Stimulated activated CD4-positive, alpha-beta T cell treated with anti-CD3 and anti-CD28 coated beads, Interleukin-2, amount 100 ng/mL, for 4 hours (primary cell): ENCODE measurements around the gene MAL.
"Not testable (repeated sequence)": the region's sequence is repeated elsewhere in the genome, so short reads cannot be mapped to it uniquely, and the experiment has no call there.

Experiments
- DNase-seq: peaks from one replicate; pipeline ENCODE4 v3.0.0-alpha.2; 2020; ENCODE audit warnings: low read depth

MAL gene

DNA sequence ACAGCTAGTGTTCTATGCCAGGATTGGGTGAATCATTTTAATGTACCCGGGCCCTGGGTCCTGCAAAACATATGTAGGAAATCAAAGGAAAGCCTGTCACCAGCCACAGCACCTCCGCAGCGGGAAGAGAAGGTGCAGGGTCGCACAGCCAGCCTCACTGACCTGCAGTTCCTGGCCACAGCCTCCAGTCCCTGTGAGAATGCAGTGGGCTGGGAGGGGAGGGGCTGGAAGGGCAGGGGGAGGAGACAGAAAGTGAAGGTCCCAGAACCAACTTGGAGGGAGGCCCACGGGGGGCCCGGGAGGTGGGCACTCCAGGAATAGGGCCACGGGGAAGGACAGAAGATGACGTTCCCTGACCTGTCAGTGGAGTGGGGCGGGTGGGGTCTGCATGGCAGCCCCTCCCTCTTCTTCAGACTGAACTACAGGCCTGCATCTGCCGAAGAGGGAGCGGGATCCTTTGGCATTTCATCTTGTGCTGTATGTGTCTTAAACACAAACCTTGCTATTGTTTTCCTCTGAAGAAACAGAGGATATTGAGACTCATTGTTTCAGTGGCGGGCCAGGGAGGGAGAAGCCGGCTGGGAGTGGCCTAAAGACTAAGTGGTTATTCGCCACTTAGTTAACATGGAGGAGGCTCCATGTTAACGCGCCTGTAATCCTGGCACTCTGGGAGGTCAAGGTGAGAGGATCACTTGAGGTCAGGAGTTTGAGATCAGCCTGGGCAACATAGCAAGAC is 7.5 kb downstream of the MAL start:
- no peak for DNase-seq

DNA sequence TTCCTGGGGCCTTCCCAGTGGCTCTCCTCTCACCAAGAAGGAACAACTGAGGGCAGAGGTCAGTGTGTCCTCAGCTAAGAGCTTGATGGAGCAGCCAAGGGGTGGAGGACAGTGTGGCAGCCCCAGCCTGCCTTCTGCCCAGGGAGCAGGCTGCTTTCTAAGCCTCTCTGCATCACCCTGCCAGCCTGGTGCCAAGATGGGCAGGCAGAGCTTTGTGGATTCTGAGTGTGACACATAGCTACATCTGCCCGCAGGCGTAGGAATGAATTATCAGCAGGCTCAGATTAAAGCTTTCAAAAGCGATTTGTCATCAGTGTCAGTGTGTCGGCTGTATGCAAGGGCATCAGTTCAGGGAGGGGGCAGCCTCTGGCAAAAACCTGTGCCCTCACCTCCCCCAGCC is 8.7 kb downstream of the MAL start:
- no peak for DNase-seq

DNA sequence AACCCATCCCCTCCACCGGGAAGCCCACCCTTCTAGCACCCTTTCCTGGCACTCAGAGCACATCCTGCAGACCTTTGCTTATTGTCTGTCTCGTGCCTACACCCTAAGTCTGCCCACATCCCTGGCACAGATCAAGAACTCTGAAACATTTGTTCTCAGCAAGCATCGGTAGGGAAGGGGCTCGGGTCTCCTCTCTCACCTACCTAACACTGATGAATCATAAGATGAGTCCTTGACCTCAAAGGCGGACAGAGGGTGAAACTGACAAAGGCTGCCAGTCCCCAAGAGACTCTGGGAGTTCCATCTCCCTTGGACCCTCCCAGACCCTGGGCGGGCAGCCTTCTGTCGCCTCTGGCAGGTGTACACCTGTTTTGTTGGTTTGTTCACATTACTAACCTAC is 9.3 kb downstream of the MAL start:
- no peak for DNase-seq

DNA sequence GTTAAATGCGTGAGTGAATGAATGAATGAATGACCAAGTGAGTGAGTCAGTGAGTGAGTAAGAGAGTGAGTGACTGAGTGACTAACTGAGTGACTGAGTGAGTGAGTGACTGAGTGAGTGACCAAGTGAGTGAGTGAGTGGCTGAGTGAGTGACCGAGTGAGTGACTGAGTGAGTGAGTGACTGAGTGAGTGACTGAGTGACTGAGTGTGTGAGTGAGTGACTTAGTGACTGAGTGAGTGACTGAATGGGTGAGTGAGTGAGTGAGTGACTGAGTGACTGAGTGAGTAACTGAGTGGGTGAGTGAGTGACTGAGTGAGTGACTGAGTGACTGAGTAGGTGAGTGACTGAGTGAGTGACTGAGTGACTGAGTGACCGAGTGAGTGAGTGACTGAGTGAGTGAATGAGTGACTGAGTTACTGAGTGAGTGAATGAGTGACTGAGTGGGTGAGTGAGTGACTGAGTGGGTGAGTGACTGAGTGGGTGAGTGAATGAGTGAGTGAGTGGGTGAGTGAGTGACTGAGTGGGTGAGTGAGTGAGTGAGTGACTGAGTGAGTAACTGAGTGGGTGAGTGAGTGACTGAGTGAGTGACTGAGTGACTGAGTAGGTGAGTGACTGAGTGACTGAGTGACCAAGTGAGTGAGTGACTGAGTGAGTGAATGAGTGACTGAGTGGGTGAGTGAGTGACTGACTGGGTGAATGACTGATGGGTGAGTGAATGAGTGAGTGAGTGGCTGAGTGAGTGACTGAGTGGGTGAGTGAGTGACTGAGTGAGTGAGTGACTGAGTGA is 11.3 kb downstream of the MAL start:
- no peak for DNase-seq

DNA sequence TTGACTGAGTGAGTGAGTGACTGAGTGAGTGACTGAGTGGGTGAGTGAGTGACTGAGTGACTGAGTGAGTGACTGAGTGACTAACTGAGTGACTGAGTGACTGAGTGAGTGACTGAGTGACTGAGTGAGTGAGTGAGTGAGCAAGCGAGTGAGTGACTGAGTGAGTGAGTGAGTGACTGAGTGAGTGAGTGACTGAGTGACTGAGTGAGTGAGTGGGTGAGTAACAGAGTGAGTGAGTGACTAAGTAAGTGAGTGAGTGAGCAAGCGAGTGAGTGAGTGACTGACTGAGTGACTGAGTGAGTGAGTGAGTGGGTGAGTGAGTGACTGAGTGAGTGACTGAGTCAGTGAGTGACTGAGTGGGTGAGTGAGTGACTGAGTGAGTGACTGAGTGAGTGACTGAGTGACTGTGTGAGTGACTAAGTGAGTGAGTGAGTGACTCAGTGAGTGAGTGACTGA is 11.9 kb downstream of the MAL start:
- no peak for DNase-seq

DNA sequence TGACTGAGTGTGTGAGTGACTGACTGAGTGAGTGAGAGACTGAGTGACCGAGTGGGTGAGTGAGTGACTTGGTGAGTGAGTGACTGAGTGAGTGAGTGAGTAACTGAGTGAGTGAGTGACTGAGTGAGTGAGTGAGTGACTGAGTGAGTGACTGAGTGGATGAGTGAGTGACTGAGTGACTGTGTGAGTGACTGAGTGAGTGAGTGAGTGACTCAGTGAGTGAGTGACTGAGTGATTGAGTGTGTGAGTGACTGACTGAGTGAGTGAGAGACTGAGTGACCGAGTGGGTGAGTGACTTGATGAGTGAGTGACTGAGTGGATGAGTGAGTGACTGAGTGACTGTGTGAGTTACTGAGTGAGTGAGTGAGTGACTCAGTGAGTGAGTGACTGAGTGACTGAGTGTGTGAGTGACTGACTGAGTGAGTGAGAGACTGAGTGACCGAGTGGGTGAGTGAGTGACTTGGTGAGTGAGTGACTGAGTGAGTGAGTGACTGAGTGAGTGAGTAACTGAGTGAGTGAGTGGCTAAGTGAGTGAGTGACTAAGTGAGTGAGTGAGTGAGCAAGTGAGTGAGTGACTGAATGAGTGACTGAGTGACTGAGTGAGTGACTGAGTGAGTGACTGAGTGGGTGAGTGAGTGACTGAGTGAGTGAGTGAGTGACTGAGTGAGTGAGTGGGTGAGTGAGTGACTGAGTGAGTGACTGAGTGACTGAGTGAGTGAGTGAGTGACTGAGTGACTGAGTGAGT is 12.5 kb downstream of the MAL start:
- not testable (repeated sequence) for DNase-seq

DNA sequence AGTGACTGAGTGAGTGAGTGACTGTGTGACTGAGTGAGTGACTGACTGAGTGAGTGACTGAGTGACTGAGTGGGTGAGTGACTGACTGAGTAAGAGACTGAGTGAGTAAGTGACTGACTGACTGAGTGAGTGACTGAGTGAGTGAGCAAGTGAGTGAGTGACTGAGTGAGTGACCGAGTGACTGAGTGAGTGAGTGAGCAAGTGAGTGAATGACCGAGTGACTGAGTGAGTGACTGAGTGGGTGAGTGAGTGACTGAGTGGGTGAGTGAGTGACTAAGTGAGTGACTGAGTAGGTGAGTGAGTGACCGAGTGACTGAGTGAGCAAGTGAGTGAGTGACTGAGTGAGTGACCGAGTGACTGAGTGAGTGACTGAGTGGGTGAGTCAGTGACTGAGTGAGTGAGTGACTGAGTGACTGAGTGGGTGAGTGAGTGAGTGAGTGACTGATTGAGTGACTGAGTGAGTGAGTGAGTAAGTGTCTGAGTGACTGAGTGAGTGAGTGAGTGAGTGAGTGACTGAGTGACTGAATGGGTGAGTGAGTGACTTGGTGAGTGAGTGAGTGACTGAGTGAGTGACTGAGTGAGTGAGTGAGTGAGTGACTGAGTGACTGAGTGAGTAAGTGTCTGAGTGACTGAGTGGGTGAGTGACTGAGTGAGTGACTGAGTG is 13.3 kb downstream of the MAL start:
- DNase-seq = no peak

DNA sequence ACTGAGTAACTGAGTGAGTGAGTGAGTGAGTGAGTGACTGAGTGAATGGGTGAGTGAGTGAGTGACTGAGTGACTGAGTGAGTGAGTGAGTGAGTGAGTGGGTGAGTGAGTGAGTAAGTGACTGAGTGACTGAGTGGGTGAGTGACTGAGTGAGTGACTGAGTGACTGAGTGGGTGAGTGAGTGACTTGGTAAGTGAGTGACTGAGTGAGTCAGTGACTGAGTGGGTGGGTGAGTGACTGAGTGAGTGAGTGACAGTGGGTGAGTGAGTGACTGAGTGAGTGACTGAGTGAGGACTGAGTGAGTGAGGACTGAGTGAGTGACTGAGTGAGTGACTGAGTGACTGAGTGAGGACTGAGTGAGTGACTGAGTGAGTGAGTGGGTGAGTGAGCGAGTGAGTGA is 13.9 kb downstream of the MAL start:
- DNase-seq = peak; percentile 51

DNA sequence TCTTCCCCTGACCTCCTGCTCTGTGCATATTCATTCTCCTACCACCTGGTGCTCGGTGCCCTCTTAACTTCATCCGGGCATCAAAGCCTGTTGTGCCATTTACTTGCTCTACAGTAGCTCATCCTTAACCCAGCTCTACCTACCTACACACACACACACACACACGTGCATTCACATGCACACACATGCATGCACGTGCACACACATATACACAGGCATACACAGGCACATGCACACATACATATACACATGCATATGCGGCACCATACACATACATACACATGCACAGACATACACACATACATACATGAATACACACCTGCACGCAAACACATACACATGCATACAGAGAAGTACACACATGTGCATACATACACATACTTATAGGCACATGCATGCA is 14.5 kb downstream of the MAL start:
- DNase-seq = no peak

DNA sequence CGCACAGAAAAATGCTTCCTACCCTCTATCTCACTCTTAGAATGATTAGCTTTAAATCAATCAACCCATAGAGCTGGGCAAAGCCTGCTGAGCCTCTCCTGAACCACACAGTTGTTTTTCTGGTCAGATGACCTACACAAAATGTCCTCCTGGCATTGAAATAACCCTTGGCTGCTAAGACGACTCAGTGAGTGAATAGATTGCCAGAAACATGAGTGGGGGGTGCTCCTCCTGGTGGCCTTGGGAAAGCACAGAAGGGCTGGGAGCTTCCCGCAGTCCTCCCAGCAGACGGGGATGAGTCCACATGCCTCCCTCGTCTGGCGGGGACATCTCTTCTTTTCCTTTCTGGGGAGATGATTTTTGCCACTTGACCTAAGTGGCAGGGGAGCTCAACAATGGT is 14.9 kb downstream of the MAL start:
- DNase-seq = no peak

DNA sequence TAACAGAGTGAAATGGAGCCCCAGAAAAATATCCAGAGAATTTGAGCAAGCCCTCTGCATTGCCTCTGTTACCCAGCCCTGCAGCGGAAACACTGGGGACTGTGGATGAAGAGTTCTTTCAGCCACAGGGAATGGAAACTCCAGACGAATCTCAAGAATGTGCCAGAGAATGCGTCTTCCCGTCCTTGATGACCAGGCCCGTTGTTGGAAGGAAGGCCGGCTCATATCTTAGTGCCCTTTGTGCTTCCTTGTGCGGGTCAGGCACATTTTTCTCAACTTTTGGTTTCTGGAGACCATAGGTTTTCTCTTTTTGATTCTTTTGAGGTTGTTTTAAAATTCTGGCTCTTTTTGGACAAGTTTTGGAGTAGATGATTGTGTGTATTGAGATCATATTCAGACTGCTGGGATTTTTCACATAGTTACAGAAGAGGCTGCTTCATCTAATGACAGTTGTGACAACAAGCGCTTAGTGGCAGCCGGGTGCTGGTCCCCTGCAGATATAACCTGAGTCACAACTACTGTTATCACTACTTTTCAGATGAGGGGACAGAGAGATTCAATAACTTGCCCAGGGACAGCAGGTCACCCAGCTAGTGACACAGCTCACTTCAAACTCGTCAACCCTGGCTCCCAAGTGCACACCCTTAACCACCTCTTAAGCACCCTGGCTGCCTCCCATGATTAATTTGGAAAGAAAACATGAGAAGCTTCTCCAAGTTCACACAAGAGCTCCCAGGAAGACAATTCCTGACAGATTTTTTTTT is 15.7 kb downstream of the MAL start:
- no peak for DNase-seq

DNA sequence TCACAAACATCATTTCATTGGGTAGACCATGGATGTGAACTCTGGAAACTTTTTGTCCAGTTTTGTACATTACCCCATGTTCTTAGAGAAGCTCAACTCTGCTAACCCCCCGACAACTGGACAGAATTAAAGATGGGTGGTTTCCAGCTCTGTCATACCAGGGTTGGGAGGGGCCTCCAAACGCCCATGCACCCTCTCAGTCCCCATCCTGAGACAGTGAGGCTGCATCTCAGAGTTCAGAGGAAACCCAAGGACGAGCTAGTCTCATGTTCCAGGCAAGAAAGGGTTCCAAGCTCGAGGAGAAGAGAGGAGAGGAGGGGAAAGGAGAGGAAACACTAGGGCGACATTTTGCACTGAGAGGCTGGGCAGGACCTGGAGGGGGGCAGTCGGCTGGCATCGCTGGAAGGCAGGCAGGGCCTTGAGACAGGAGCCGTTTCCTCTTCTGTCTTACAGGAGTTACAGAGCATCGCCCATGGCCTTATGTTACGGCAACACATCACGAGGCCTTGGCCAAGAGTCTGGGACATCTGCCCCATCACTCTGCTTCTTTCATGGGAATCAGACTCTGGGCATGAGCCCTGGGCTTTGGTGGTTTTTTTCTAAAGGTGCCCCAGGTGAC is 16.4 kb downstream of the MAL start:
- DNase-seq = no peak

DNA sequence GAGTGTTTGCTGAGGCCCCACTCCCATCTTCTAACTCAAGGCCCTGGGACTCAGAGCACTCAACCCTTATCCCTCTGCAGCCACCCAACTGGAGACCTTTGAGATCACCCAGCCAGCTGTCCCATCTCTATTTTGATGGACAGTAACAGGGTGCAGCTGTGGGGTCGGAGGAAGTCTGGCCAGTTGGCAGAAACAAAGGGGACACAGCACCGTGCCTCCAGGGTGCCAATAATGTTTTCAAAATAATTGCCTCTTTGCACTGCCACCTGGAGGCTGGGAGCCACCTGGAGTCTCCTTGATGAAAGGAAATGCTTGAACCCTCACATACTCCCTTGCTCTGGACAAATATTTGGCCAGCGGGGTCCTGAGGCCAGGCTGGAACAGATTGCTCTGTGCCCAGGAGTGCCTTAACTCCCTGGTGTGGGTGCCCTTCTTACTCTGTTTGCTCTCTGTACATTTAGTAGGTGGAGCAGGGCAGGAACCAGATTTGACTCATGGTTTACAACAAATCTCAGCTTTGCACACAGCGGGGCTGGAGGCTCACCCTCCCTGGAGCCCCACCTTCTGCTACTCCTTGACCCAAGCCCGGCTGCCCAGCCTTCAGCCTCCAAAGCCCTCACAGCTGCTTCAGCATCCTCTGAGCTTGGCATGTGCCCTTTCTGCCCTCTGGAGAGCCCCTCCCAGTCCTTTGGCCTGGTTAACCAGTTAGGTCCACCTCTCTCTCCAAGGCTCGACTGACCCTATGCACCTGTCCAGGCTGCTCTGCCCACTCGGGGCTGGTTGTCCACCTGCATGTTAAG is 17.2 kb downstream of the MAL start:
- DNase-seq = no peak

DNA sequence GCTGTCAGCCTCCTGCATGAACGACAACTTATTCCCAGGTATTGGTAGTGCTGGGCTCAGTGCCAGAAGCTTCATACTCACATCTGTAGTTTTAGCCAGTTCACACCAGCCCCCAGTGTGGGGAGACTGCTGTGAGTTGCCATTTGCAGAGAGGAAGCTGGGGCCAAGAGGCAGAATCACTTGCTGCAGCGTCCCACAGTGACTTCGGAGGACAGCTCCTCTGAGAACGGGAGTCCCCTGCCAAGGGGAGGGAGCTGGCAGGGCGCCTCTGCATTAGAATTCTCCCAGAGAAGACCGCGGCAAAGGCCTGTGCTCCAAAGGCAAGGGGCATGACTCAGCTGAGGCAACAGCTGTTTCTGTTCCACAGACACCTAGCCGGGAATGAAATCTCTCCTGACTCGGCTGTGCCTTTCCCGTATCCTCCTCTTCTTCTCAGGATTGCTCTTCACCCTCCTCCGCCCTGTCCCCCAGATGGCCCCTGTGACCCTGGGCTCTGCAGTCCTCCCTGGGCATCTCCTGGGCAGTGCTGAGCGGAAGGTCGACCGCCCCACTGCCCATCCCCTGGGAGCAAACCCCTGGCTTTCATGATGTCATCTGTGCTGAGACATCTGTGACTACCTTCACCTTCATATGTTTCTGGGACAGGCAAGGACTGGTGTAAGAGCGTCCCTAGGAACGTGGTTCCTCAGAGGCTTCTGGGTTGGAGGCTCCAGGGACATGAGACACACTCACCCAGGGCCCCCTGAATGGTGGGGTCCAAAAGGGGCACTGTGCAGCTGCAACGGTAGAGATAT is 18.0 kb downstream of the MAL start:
- DNase-seq = no peak

DNA sequence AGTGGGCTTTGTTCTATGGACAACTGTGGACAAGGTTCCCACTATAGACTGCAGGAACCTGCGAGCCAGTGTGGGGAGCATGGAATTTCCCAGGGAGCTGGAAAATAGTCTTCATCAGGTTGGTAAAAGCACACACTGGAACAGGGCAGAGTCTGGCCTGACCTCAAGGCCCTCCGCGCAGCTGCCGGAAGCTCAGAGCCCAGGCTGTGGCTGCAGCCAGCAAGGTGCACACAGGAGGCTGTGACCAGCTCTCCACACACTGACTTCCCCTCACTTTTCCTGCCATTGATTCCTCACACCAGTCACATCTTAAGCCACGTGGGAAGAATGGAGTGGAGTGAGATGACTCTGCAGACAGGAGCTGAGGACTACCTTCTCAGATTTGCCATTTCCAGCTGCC is 19.1 kb downstream of the MAL start:
- no peak for DNase-seq

DNA sequence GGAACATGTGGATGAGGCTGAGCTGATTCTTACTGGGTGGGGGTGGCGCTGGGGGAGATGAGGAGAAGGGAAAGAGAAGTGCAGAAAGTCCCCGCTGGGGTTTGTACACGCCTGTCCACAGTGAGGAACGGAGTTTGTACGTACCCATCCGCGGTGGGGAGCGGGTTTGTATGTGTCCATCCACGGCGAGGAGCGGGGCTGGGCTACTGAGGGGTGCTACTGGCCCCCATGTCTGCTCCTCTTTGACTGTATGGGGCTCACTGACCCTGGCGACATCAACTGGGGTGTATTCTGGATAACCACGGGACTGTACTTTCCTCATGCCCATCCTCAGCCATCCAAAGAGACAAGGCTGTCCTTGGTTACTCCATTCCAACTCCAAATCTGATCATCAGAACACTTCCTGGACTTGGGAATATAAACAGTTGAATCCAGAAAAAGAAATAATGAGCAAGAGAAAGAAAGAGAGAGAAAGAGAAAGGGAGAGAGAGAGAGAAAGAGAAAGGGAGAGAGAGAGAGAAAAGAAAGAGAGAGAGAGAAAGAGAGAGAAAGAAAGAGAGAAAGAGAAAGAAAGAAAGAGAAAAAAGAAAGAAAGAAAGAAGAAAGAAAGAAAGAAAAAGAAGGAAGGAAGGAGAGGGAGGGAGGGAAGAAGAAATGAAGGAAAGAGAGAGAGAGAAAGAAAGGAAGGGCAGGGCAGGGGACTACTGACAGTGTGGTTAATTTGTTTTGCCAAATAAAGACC is 21.0 kb downstream of the MAL start:
- no peak for DNase-seq

DNA sequence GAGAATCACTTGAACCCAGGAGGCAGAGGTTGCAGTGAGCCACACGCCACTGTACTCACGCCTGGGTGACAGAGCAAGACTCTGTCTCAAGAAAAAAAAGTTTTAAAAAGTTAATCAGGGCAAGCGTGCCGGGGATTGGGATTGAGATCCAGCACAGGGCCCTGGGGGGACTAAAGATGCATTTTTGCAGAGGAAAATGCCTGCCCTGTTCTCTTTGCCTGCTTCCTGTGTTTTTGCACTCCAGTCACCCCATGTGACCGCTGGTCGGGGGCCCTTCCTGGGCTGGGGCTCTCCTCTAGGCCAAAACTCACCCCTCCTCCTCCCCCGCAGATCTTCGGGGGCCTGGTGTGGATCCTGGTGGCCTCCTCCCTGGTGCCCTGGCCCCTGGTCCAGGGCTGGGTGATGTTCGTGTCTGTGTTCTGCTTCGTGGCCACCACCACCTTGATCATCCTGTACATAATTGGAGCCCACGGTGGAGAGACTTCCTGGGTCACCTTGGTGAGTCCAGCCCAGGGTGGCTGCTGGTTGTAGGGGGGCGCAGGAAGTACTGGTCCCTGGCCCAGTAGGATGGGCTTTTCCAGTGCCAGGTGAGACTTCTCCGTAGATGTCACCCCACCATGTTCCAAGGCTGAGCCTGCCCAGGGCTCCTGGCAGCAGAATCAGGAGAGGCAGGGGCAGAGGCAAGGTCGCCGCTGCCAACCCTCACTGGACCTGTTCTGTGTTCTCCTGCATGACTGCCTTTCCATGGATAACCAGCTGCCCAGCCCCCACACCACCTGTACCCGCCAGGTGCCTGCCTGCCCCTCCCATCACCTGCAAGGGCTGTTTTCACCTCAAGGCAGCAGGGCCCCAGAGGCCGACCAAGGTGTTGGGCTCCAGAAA is 22.4 kb downstream of the MAL start:
- DNase-seq = no peak
